Measurements from ENCODE around the gene LACTBL1. TPM values are rescaled to one million over a fixed set of nuclear protein-coding genes. Genes with fewer than 3 reads are reported as not detected.
"Not testable (repeated sequence)": the region's sequence is repeated elsewhere in the genome, so short reads cannot be mapped to it uniquely, and the experiment has no call there.

Gene LACTBL1
- total RNA-seq, 4 donors from 2014 or later, result not detected

DNA sequence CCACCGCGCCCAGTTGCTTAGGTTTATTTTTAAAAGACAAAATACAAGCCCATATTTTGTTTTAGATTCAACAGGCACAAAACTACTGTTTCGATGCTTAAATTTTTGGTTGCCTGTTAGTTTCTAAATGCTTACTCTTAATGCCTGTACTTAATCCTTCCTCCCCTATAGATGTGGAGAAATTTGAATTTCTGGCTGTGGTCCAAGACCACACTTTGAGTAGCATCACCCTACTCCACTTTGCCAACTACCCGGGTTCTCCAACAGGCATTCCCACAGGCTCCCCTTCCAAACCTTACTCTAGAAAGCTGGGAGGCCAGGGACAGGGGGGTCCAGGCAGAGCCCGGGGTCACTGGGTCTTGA lies 20.0 kb downstream of the LACTBL1 start:
- 83 to 85% methylated on average over 5 of the region's 5 CpGs for WGBS, 2 donors
- intact Hi-C loops (cut with DNase I), result no loop called here
- Histone ChIP-seq H3K36me3 (no peaks in the 10 kb centered on the region), H3K4me3 (replicated peaks in 1 of 3) (no peak overlapping the region), H3K9me3 (no peaks in the 10 kb centered on the region), H3K27me3 (peaks cover 9% of the 10 kb centered on the region), H3K4me1 (peaks cover 0 to 8% of the 10 kb centered on the region in 2 donors), H3K27ac (no peak overlapping the region)
- TF ChIP-seq, protein P1, sequence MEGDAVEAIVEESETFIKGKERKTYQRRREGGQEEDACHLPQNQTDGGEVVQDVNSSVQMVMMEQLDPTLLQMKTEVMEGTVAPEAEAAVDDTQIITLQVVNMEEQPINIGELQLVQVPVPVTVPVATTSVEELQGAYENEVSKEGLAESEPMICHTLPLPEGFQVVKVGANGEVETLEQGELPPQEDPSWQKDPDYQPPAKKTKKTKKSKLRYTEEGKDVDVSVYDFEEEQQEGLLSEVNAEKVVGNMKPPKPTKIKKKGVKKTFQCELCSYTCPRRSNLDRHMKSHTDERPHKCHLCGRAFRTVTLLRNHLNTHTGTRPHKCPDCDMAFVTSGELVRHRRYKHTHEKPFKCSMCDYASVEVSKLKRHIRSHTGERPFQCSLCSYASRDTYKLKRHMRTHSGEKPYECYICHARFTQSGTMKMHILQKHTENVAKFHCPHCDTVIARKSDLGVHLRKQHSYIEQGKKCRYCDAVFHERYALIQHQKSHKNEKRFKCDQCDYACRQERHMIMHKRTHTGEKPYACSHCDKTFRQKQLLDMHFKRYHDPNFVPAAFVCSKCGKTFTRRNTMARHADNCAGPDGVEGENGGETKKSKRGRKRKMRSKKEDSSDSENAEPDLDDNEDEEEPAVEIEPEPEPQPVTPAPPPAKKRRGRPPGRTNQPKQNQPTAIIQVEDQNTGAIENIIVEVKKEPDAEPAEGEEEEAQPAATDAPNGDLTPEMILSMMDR (IDR thresholded peaks at IDR 0.05), result no peak
- no peak for TF ChIP-seq POLR2A (IDR thresholded peaks at IDR 0.05)
- no peak for DNase-seq

DNA sequence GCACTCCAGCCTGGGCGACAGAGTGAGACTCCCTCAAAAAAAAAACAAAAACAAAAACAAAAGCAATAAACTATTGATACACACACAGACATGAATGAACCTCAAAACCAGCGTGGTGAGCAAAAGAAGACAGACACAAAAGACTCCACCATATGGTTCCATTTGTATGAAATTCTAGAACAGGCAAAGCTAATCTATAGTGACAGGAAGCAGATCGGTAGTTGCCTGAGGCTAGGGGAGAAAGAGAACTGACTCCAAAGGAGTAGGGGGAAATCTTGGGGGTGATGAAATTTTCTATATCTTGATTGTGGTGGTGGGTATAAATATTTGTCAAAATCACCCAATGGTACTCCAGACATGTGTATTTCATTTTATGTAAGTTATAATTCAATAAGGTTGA lies 20.9 kb downstream of the LACTBL1 start:
- H3K9me3 ChIP-seq, result no peaks in the 10 kb centered on the region
- no peak for DNase-seq
- H3K4me3 ChIP-seq (replicated peaks in 1 of 3), result no peak overlapping the region
- peaks cover 9% of the 10 kb centered on the region for H3K27me3 ChIP-seq
- no peak for TF ChIP-seq POLR2A (IDR thresholded peaks at IDR 0.05)
- no peak overlapping the region for H3K27ac ChIP-seq
- intact Hi-C loops (cut with DNase I), result no loop called here
- H3K36me3 ChIP-seq, result no peaks in the 10 kb centered on the region
- peaks cover 0 to 8% of the 10 kb centered on the region in 2 donors for H3K4me1 ChIP-seq
- WGBS, 2 donors, result 81 to 86% methylated on average over 3 of the region's 3 CpGs

DNA sequence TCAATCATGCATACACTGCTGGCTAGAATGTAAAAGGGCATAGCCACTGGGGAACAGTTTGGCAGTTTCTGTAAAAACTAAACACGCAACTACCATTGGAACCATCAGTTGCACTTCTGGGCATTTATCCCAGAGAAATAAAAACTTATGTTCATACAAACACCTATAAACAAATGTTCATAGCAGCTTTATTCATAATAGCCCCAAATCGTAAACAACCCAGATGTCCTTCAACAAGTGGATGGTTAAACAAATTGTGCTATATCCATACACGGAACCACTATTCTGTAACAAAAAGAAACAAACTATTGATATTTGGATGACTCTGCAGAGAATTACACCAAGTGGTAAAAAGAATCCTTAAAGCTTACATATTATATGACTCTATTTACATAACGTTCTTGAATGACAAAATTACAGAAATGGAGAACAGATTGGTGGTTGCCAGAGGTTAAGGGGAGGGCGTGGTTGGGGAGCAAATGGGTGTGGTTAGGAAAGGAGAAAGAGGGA lies 22.8 kb downstream of the LACTBL1 start:
- Histone ChIP-seq H3K27me3 (peaks cover 9% of the 10 kb centered on the region), H3K27ac (no peak overlapping the region), H3K9me3 (no peaks in the 10 kb centered on the region), H3K4me3 (replicated peaks in 1 of 3) (no peak overlapping the region), H3K36me3 (no peaks in the 10 kb centered on the region), H3K4me1 (peaks cover 0 to 8% of the 10 kb centered on the region in 2 donors)
- 48 to 57% methylated on average over 5 of the region's 5 CpGs for WGBS, 2 donors
- intact Hi-C loops (cut with DNase I), result no loop called here
- TF ChIP-seq, protein P1 (IDR thresholded peaks at IDR 0.05), result no peak
- no peak for DNase-seq

DNA sequence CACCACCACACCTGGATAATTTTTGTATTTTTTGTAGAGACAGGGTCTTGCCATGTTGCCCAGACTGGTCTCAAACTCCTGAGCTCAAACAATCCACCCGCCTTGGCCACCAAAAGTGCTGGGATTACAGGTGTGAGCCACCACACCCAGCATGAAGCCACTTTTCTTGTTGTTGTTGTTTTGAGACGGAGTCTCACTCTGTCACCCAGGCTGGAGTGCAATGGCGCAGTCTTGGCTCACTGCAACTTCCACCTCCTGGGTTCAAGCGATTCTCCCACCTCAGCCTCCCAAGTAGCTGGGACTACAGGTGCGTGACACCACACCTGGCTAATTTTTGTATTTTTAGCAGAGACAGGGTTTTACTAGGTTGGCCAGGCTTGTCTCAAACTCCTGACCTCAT lies 27.5 kb downstream of the LACTBL1 start:
- DNase-seq; H3K4me1 ChIP-seq; H3K36me3 ChIP-seq; H3K27ac ChIP-seq; H3K4me3 ChIP-seq (replicated peaks in 1 of 3); H3K9me3 ChIP-seq; H3K27me3 ChIP-seq; intact Hi-C loops (cut with DNase I): not testable (repeated sequence)
- WGBS, 2 donors, result 92 to 98% methylated on average over 3 to 5 of the region's 5 CpGs

DNA sequence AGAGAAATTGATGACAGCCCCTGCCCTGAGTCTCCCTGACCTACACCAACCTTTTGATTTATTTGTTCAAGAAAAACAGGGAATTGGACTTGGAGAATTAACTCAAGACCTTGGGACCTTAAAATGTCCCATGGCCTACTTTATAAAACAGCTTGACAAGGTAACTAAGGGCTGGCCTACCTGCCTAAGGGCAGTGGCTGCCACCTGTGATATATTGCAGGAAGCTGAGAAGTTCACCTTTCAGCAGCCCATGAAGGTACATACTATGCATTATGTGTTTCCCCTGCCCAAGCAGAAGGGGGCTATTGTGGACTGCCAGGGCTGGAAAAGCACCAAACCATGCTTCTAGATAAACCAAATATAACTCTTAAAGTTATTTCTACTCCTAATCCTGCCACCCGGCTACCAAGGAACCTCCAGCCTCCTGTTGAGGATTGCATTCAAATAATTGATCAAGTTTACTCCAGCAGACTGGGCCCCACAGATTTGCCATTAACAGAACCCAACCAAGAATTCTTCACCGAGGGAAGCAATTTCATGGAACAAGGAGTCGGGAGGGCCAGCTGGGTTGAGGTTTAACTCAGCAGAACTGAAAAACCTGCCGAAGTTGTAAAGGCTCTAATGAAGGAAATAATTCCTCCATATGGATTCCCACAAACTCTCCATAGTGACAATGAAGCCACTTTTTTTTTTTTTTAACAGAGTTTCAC lies 28.2 kb downstream of the LACTBL1 start:
- no peaks in the 10 kb centered on the region for H3K4me1 ChIP-seq
- H3K27ac ChIP-seq, result no peak overlapping the region
- H3K36me3 ChIP-seq, result no peaks in the 10 kb centered on the region
- 82 to 88% methylated on average over 4 of the region's 4 CpGs for WGBS, 2 donors
- H3K9me3 ChIP-seq, result no peaks in the 10 kb centered on the region
- intact Hi-C loops (cut with DNase I), result no loop called here
- H3K27me3 ChIP-seq, result no peaks in the 10 kb centered on the region
- H3K4me3 ChIP-seq (replicated peaks in 1 of 3), result no peak overlapping the region
- TF ChIP-seq POLR2A (IDR thresholded peaks at IDR 0.05), result no peak
- TF ChIP-seq, protein P1 (IDR thresholded peaks at IDR 0.05), result no peak
- DNase-seq, result no peak

DNA sequence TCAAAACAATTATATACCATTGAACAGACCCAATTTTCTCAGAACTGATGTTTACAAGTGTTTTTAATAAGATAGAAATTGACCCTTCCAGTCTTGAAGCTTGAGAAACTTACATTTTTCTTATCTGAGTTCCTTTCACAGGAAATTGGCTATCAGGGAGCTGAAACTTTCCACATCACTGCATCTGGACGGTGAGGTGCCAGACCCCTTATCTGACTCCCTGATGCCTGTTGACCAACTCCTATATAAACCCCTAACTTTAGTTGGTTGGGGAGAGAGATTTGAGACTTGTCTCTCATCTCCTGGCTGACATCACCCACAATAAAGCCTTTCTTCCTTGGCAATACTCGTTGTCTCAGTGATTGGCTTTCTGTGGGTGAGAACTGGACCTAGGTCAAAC lies 31.4 kb downstream of the LACTBL1 start:
- TF ChIP-seq, protein P1 (IDR thresholded peaks at IDR 0.05), result no peak
- TF ChIP-seq POLR2A (IDR thresholded peaks at IDR 0.05), result no peak
- Histone ChIP-seq H3K9me3 (no peaks in the 10 kb centered on the region), H3K27me3 (no peaks in the 10 kb centered on the region), H3K27ac (no peak overlapping the region), H3K36me3 (no peaks in the 10 kb centered on the region), H3K4me1 (no peaks in the 10 kb centered on the region), H3K4me3 (replicated peaks in 1 of 3) (no peak overlapping the region)
- DNase-seq, result no peak
- intact Hi-C loops (cut with DNase I), result no loop called here
- WGBS, 2 donors, result 64 to 67% methylated on average over 2 of the region's 2 CpGs
